ENCODE results near the gene UBR3. TPM values are rescaled to one million over a fixed set of nuclear protein-coding genes. Genes with fewer than 3 reads are reported as not detected.
A peak's percentile ranks its signal among the peaks of the same experiment; 100 is the strongest.

The UBR3 gene
- total and polyA plus RNA-seq, 2 of the 4 experiments (the other 2 are of a cell fraction): 10.0 to 33.9 TPM

DNA sequence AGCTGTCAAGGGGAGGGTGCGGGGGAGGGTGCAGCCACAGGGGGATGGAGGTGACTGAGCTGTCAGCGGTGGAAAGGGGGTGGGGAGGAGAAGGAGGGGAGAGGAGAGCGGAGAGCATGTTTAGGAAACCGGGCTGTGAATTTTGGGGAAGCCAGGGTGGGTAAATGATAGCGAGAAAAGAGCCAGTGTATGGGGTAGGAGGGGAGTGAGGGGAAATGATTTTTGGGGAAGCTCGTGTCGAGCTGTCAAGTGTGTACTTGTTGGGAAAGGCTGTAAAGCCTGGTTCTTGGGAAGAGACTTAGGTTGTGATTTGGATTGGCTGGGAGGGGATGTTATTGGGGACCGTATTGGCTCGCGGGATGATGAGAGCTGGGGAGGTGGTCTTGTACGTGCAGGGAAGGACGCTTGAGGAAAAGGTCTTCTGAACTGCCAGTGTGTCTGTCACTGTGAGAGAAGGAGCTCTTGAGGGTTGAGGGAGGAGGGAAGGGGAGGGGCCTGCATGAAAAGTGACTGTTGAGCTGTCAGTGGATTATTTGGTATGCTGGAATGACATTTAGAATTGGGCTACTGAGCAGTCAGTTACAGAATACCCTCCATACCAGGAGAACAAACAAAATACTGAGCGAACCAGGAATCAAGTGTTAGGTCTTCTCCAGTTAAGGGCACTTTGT is 1.0 kb downstream of the UBR3 start:
- H3K4ac ChIP-seq (ENCODE audit: low read depth, low read length): peak overlapping the region; percentile 40
- dilution Hi-C loops (cut with HindIII; ENCODE audit: low sequenced_read_pairs, unreplicated experiment) (no loop called here), intact Hi-C loops (cut with micrococcal nuclease) (loop anchor here (5.0 kb wide), 1 partner anchor 49 kb away; no protein-coding TSS in a partner anchor), in situ Hi-C loops (cut with MboI; ENCODE audit: low sequenced_read_pairs) (no loop called here)
- peak overlapping the region; percentile 86 for H3K9ac ChIP-seq (ENCODE audit: low read depth, low read length)
- no peak overlapping the region for H4K5ac ChIP-seq (ENCODE audit: low read depth, low read length)
- H2AK9ac ChIP-seq (replicated peaks; ENCODE audit: low read depth, low read length, poor library complexity): peak overlapping the region; percentile 49
- peak overlapping the region; percentile 89 for H3K4me3 ChIP-seq (ENCODE audit: insufficient read depth, low read depth, low read length)
- TF ChIP-seq MXI1 (IDR thresholded peaks at IDR 0.05; ENCODE audit: borderline replicate concordance, low read depth, low read length) (peak; percentile 96), BHLHE40 (IDR thresholded peaks at IDR 0.05; ENCODE audit: low read depth, low read length) (no peak)
- H2AK5ac ChIP-seq (ENCODE audit: low read depth, low read length): no peak overlapping the region; the same call in 1 of the 2 replicates
- no peak overlapping the region for H2BK120ac ChIP-seq (ENCODE audit: low read depth, low read length)
- H2AFZ ChIP-seq (replicated peaks; ENCODE audit: low read length, poor library complexity): peak overlapping the region; percentile 84
- no peaks in the 10 kb centered on the region for H3K9me1 ChIP-seq (ENCODE audit: insufficient read depth, low read length)
- 0% methylated on average over 10 of the region's 13 CpGs; no CpG with 5 or more reads in 1 of the 2 experiments for WGBS, 2 experiments (ENCODE audit: extremely low coverage in 2 of 2, insufficient read length in 1 of 2)
- no peak overlapping the region for H3K14ac ChIP-seq (replicated peaks; ENCODE audit: low read depth, low read length)
- H3K23ac ChIP-seq (ENCODE audit: low read depth, low read length): peak overlapping the region; percentile 68
- H2BK20ac ChIP-seq (ENCODE audit: low read depth, low read length): no peak overlapping the region
- H2BK15ac ChIP-seq (ENCODE audit: low read depth, low read length): no peak overlapping the region
- H3K79me1 ChIP-seq (ENCODE audit: low read depth in 1 of 2, low read length in 2 of 2): peaks cover 14 to 51% of the 10 kb centered on the region in 2 experiments
- no peaks in the 10 kb centered on the region for H3K27me3 ChIP-seq (ENCODE audit: control insufficient read depth, insufficient read depth, low read length)
- no peak overlapping the region for H4K91ac ChIP-seq (ENCODE audit: insufficient read depth, low read depth, low read length)
- ChIA-PET CTCF (interaction anchor here (0.6 to 1.1 kb wide), 6 partner anchors 10 to 100 kb away, joined by 3 to 4 read pairs (median 4); no protein-coding TSS in a partner anchor), POLR2A (ENCODE audit: unreplicated experiment) (interaction anchor here (0.5 to 1.0 kb wide), 2 partner anchors 10 to 1459 kb away, joined by 3 read pairs; no protein-coding TSS in a partner anchor)
- peak overlapping the region; percentile 72 for H3K27ac ChIP-seq (ENCODE audit: insufficient read depth, low read length)
- peaks cover 17% of the 10 kb centered on the region for H4K20me1 ChIP-seq (ENCODE audit: insufficient read depth, low read length)
- H2BK5ac ChIP-seq (ENCODE audit: low read depth, low read length, poor library complexity, severe bottlenecking): peak overlapping the region; percentile 25
- peak overlapping the region; percentile 11; the same call in 1 of the 2 replicates for H3K56ac ChIP-seq (ENCODE audit: extremely low read depth, insufficient read depth, low read length)
- H3K36me3 ChIP-seq (ENCODE audit: control insufficient read depth, insufficient read depth, low read length): no peaks in the 10 kb centered on the region
- H4K8ac ChIP-seq (ENCODE audit: low read depth in 2 of 2, low read length in 2 of 2): no peak overlapping the region
- H3K4me1 ChIP-seq (ENCODE audit: control insufficient read depth, insufficient read depth, low read length): peaks cover 2% of the 10 kb centered on the region
- DNase-seq: peak; percentile 41
- ATAC-seq (ENCODE audit: low read depth): peak; percentile 9
- no TSS peak for BruUV-seq (replicated peaks)
- peak overlapping the region; percentile 89 for H3K4me2 ChIP-seq (ENCODE audit: low read depth, low read length)
- no peak overlapping the region for H3K18ac ChIP-seq (ENCODE audit: low read depth, low read length)
- no peaks in the 10 kb centered on the region for H3K9me3 ChIP-seq (ENCODE audit: control insufficient read depth, insufficient read depth, low read length)
